Measurements from ENCODE around the gene POU2F3.

Gene POU2F3

GRCh38 chr11:120208777-120209176 lies 31.2 kb upstream of the POU2F3 start:
- Histone ChIP-seq H3K4me3 (ENCODE audit: low read length) (no peak overlapping the region), H2BK15ac (replicated peaks; ENCODE audit: low read depth) (no peak overlapping the region), H3K4ac (ENCODE audit: low read depth, low read length) (no peak overlapping the region), H3K4me1 (ENCODE audit: control insufficient read depth, low read depth, low read length) (peaks cover 7% of the 10 kb centered on the region), H3K56ac (ENCODE audit: low read length) (no peak overlapping the region), H3K79me2 (ENCODE audit: control insufficient read depth, insufficient read depth, low read length) (no peaks in the 10 kb centered on the region), H3K4me2 (ENCODE audit: low read length) (no peak overlapping the region), H4K8ac (ENCODE audit: low read depth, low read length) (no peak overlapping the region), H2AK5ac (ENCODE audit: low read length) (no peak overlapping the region), H3K36me3 (ENCODE audit: control insufficient read depth, insufficient read depth, low read length) (no peaks in the 10 kb centered on the region), H3K27me3 (ENCODE audit: insufficient read depth, low read length, poor library complexity) (peaks cover 37% of the 10 kb centered on the region), H3K9ac (ENCODE audit: low read length) (no peak overlapping the region), H3K18ac (ENCODE audit: low read length) (no peak overlapping the region), H3K23ac (ENCODE audit: low read length) (no peak overlapping the region), H3K27ac (ENCODE audit: low read depth, low read length) (no peak overlapping the region), H3K79me1 (ENCODE audit: low read length) (no peaks in the 10 kb centered on the region), H2BK5ac (ENCODE audit: low read length) (no peak overlapping the region), H4K5ac (ENCODE audit: low read length) (no peak overlapping the region), H2BK120ac (ENCODE audit: low read depth, low read length) (no peak overlapping the region)
- WGBS (ENCODE audit: extremely low coverage, insufficient coverage, low lambda C conversion rate): no CpG with 5 or more reads among the region's 6 CpGs
- no peak for DNase-seq

- no peak for DNase-seq
- H2AK5ac ChIP-seq (ENCODE audit: low read length): no peak overlapping the region
- peak overlapping the region; percentile 12 for H3K18ac ChIP-seq (ENCODE audit: low read length)
- no peak overlapping the region for H3K4ac ChIP-seq (ENCODE audit: low read depth, low read length)
- H3K36me3 ChIP-seq (ENCODE audit: control insufficient read depth, insufficient read depth, low read length): no peaks in the 10 kb centered on the region
- peak overlapping the region; percentile 28 for H3K4me3 ChIP-seq (ENCODE audit: low read length)
- no peak overlapping the region for H4K5ac ChIP-seq (ENCODE audit: low read length)
- peaks cover 7% of the 10 kb centered on the region for H3K4me1 ChIP-seq (ENCODE audit: control insufficient read depth, low read depth, low read length)
- no peak overlapping the region for H2BK15ac ChIP-seq (replicated peaks; ENCODE audit: low read depth)
- H3K79me1 ChIP-seq (ENCODE audit: low read length): no peaks in the 10 kb centered on the region
- peak overlapping the region; percentile 85 for H3K56ac ChIP-seq (ENCODE audit: low read length)
- no peak overlapping the region for H4K8ac ChIP-seq (ENCODE audit: low read depth, low read length)
- H2BK5ac ChIP-seq (ENCODE audit: low read length): no peak overlapping the region
- H3K27me3 ChIP-seq (ENCODE audit: insufficient read depth, low read length, poor library complexity): peaks cover 43% of the 10 kb centered on the region
- no CpG with 5 or more reads among the region's 26 CpGs for WGBS (ENCODE audit: extremely low coverage, insufficient coverage, low lambda C conversion rate)
- peak overlapping the region; percentile 91 for H3K4me2 ChIP-seq (ENCODE audit: low read length)
- H3K9ac ChIP-seq (ENCODE audit: low read length): peak overlapping the region; percentile 69
- no peaks in the 10 kb centered on the region for H3K79me2 ChIP-seq (ENCODE audit: control insufficient read depth, insufficient read depth, low read length)
- peak overlapping the region; percentile 99 for H3K23ac ChIP-seq (ENCODE audit: low read length)
- no peak overlapping the region for H2BK120ac ChIP-seq (ENCODE audit: low read depth, low read length)
- H3K27ac ChIP-seq (ENCODE audit: low read depth, low read length): no peak overlapping the region
Observed at GRCh38 chr11:120209746-120210625, 30.0 kb upstream of the POU2F3 start.

- no peaks in the 10 kb centered on the region for H3K36me3 ChIP-seq (ENCODE audit: control insufficient read depth, insufficient read depth, low read length)
- no peaks in the 10 kb centered on the region for H3K79me2 ChIP-seq (ENCODE audit: control insufficient read depth, insufficient read depth, low read length)
- WGBS (ENCODE audit: extremely low coverage, insufficient coverage, low lambda C conversion rate): no CpG with 5 or more reads among the region's 108 CpGs
- H2AK5ac ChIP-seq (ENCODE audit: low read length): no peak within 1 kb of the TSS
- peak within 1 kb of the TSS; percentile 91 for H3K4me2 ChIP-seq (ENCODE audit: low read length)
- no peak within 1 kb of the TSS for H4K5ac ChIP-seq (ENCODE audit: low read length)
- peaks cover 7% of the 10 kb centered on the region for H3K4me1 ChIP-seq (ENCODE audit: control insufficient read depth, low read depth, low read length)
- H2BK5ac ChIP-seq (ENCODE audit: low read length): no peak within 1 kb of the TSS
- H4K8ac ChIP-seq (ENCODE audit: low read depth, low read length): no peak within 1 kb of the TSS
- H3K27ac ChIP-seq (ENCODE audit: low read depth, low read length): no peak within 1 kb of the TSS
- H3K18ac ChIP-seq (ENCODE audit: low read length): peak within 1 kb of the TSS; percentile 21
- H3K79me1 ChIP-seq (ENCODE audit: low read length): no peaks in the 10 kb centered on the region
- peaks cover 43% of the 10 kb centered on the region for H3K27me3 ChIP-seq (ENCODE audit: insufficient read depth, low read length, poor library complexity)
- H2BK15ac ChIP-seq (replicated peaks; ENCODE audit: low read depth): no peak within 1 kb of the TSS
- H3K23ac ChIP-seq (ENCODE audit: low read length): peak within 1 kb of the TSS; percentile 99
- H2BK120ac ChIP-seq (ENCODE audit: low read depth, low read length): no peak within 1 kb of the TSS
- DNase-seq: peak; percentile 94
- no peak within 1 kb of the TSS for H3K4ac ChIP-seq (ENCODE audit: low read depth, low read length)
- H3K56ac ChIP-seq (ENCODE audit: low read length): peak within 1 kb of the TSS; percentile 85
- H3K9ac ChIP-seq (ENCODE audit: low read length): peak within 1 kb of the TSS; percentile 69
- H3K4me3 ChIP-seq (ENCODE audit: low read length): peak within 1 kb of the TSS; percentile 39
Observed at GRCh38 chr11:120210626-120211521, 29.1 kb upstream of the POU2F3 start, which contains the start of gene OAF. OAF (plus strand) TSS chr11:120211032; CDS start chr11:120211280, 248 bp downstream.

DNA sequence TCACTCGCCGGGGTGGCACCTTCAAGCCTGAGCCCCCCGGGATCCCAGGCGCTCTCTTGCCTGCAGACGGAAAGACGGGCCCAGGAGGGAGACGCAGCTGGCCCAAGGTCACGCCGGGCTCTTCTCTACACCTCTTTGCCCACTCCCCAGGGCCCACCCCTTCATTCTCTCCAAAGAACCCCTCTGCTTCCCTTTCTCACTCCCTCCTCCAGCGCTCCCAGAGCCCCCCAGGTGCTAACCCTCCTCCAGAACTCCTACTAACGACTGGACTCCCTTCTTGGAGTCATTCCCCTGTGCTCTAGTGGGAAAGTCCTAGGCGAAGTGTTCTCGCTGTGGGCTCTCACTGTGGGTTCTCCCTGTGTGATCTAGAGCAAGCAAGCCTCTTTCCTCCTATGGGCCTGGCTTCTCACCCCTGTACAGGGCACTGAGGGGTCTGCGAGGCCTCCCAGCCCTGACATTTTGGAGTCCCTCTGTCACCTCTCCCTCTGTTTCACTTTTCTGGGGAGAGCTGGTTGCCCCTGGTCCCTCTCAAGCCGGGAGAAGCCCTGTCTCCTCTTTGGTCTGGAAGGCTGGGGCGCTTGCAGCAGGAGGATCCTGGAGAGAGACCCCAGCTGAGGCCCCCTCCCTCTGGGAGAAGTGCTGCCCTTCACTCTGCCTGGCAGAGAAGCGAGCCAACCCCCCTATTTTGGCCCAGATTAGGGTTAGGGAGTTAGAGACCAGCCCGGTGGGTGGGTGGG lies 28.2 kb upstream of the POU2F3 start:
- Histone ChIP-seq H3K27me3 (ENCODE audit: insufficient read depth, low read length, poor library complexity) (peaks cover 39% of the 10 kb centered on the region), H3K27ac (ENCODE audit: low read depth, low read length) (no peak overlapping the region), H2AK5ac (ENCODE audit: low read length) (no peak overlapping the region), H2BK15ac (replicated peaks; ENCODE audit: low read depth) (no peak overlapping the region), H3K36me3 (ENCODE audit: control insufficient read depth, insufficient read depth, low read length) (no peaks in the 10 kb centered on the region), H3K56ac (ENCODE audit: low read length) (peak overlapping the region; percentile 76), H4K5ac (ENCODE audit: low read length) (no peak overlapping the region), H4K8ac (ENCODE audit: low read depth, low read length) (no peak overlapping the region), H3K4me1 (ENCODE audit: control insufficient read depth, low read depth, low read length) (peaks cover 7% of the 10 kb centered on the region), H3K4me2 (ENCODE audit: low read length) (peak overlapping the region; percentile 76), H3K79me2 (ENCODE audit: control insufficient read depth, insufficient read depth, low read length) (no peaks in the 10 kb centered on the region), H2BK120ac (ENCODE audit: low read depth, low read length) (no peak overlapping the region), H3K9ac (ENCODE audit: low read length) (peak overlapping the region; percentile 51), H2BK5ac (ENCODE audit: low read length) (no peak overlapping the region), H3K23ac (ENCODE audit: low read length) (peak overlapping the region; percentile 74), H3K18ac (ENCODE audit: low read length) (no peak overlapping the region), H3K4ac (ENCODE audit: low read depth, low read length) (no peak overlapping the region), H3K79me1 (ENCODE audit: low read length) (no peaks in the 10 kb centered on the region), H3K4me3 (ENCODE audit: low read length) (peak overlapping the region; percentile 39)
- WGBS (ENCODE audit: extremely low coverage, insufficient coverage, low lambda C conversion rate): no CpG with 5 or more reads among the region's 18 CpGs
- no peak for DNase-seq

DNA sequence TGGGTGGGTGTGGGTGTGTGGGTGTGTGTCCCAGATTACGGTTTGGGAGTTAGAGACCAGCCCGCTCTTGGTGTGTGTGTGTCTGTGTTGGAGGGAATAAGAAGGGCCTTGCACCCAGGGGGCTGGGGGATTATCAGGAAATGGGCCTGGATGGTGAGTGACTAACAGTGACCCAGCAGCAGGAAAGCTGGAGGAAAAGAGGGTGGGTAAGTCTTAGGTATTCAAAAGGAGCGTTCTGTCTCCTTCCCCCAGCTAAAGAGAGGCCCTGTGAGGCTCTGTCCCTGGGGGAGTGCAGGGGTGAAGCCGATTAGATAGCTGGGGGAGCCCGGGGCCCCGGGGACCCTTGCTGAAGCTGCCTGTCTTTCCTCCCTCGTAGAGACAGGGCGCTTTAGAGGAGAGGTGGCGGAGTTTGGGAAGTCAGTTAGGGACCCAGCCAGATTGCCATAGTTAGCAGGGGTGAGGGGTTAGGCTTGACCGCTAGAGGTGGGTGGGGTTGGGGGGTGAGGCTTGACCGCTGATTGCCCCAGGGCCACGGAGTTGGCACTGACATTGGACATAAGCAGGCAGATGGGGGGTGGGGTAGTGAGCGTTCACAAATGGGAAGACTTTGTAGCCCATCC lies 27.6 kb upstream of the POU2F3 start:
- DNase-seq: no peak
- H3K4ac ChIP-seq (ENCODE audit: low read depth, low read length): no peak overlapping the region
- peaks cover 7% of the 10 kb centered on the region for H3K4me1 ChIP-seq (ENCODE audit: control insufficient read depth, low read depth, low read length)
- no peak overlapping the region for H2BK120ac ChIP-seq (ENCODE audit: low read depth, low read length)
- peaks cover 37% of the 10 kb centered on the region for H3K27me3 ChIP-seq (ENCODE audit: insufficient read depth, low read length, poor library complexity)
- H2BK5ac ChIP-seq (ENCODE audit: low read length): no peak overlapping the region
- H3K4me2 ChIP-seq (ENCODE audit: low read length): no peak overlapping the region
- no peak overlapping the region for H3K4me3 ChIP-seq (ENCODE audit: low read length)
- H3K9ac ChIP-seq (ENCODE audit: low read length): no peak overlapping the region
- no peak overlapping the region for H2BK15ac ChIP-seq (replicated peaks; ENCODE audit: low read depth)
- H3K79me2 ChIP-seq (ENCODE audit: control insufficient read depth, insufficient read depth, low read length): no peaks in the 10 kb centered on the region
- H2AK5ac ChIP-seq (ENCODE audit: low read length): no peak overlapping the region
- H3K36me3 ChIP-seq (ENCODE audit: control insufficient read depth, insufficient read depth, low read length): no peaks in the 10 kb centered on the region
- no peak overlapping the region for H4K8ac ChIP-seq (ENCODE audit: low read depth, low read length)
- H3K56ac ChIP-seq (ENCODE audit: low read length): peak overlapping the region; percentile 31
- WGBS (ENCODE audit: extremely low coverage, insufficient coverage, low lambda C conversion rate): no CpG with 5 or more reads among the region's 13 CpGs
- H4K5ac ChIP-seq (ENCODE audit: low read length): no peak overlapping the region
- H3K18ac ChIP-seq (ENCODE audit: low read length): no peak overlapping the region
- no peak overlapping the region for H3K27ac ChIP-seq (ENCODE audit: low read depth, low read length)
- H3K79me1 ChIP-seq (ENCODE audit: low read length): no peaks in the 10 kb centered on the region
- no peak overlapping the region for H3K23ac ChIP-seq (ENCODE audit: low read length)

All from mesendoderm (in vitro differentiated cells).